HUES6 (cell line): ENCODE measurements around the gene SV2B.

Source experiments
- H3K27ac ChIP-seq: 2 replicates; pipeline ENCODE4 v1.7.0; 2013; ENCODE audit warnings: low read depth, mild to moderate bottlenecking, low read length, inconsistent platforms
- H3K27me3 ChIP-seq: 2 replicates; pipeline ENCODE4 v1.6.1; 2013; ENCODE audit warnings: low read length; ENCODE audit not compliant: control insufficient read depth, insufficient read depth
- H3K36me3 ChIP-seq: 2 replicates; pipeline ENCODE4 v1.6.1; 2013; ENCODE audit warnings: low read length; ENCODE audit not compliant: control insufficient read depth, insufficient read depth
- H3K4me1 ChIP-seq: 2 replicates; pipeline ENCODE4 v1.6.1; 2013; ENCODE audit warnings: low read length; ENCODE audit not compliant: control insufficient read depth, insufficient read depth
- H3K4me3 ChIP-seq: 2 replicates; pipeline ENCODE4 v1.5.1; 2013; ENCODE audit warnings: low read depth, low read length
- H3K9ac ChIP-seq: one replicate; pipeline ENCODE4 v1.6.1; 2013; ENCODE audit warnings: mild to moderate bottlenecking, low read length
- H3K9me3 ChIP-seq: 2 replicates; pipeline ENCODE4 v1.6.1; 2013; ENCODE audit warnings: low read depth, low read length; ENCODE audit not compliant: control insufficient read depth, insufficient read depth

SV2B gene

GRCh38 chr15:91265416-91265940 lies 165.4 kb downstream of the SV2B start:
- Histone ChIP-seq H3K9ac (no peak overlapping the region), H3K27me3 (peaks cover 17% of the 10 kb centered on the region), H3K4me3 (no peak overlapping the region), H3K9me3 (no peaks in the 10 kb centered on the region), H3K36me3 (no peaks in the 10 kb centered on the region), H3K4me1 (no peaks in the 10 kb centered on the region), H3K27ac (no peak overlapping the region)

GRCh38 chr15:91268510-91268909 lies 168.5 kb downstream of the SV2B start:
- H3K4me1 ChIP-seq: no peaks in the 10 kb centered on the region
- H3K9ac ChIP-seq: no peak overlapping the region
- H3K27ac ChIP-seq: no peak overlapping the region
- H3K36me3 ChIP-seq: no peaks in the 10 kb centered on the region
- peaks cover 28% of the 10 kb centered on the region for H3K27me3 ChIP-seq
- H3K4me3 ChIP-seq: no peak overlapping the region
- no peaks in the 10 kb centered on the region for H3K9me3 ChIP-seq

- Histone ChIP-seq H3K27ac (no peak overlapping the region), H3K9me3 (no peaks in the 10 kb centered on the region), H3K4me3 (no peak overlapping the region)
Measured at GRCh38 chr15:91270747-91271146, 170.7 kb downstream of the SV2B start.

GRCh38 chr15:91271565-91272153 lies 171.6 kb downstream of the SV2B start:
- no peak overlapping the region for H3K9ac ChIP-seq
- peaks cover 25% of the 10 kb centered on the region for H3K27me3 ChIP-seq
- no peak overlapping the region for H3K27ac ChIP-seq
- H3K36me3 ChIP-seq: no peaks in the 10 kb centered on the region
- H3K9me3 ChIP-seq: no peaks in the 10 kb centered on the region
- no peaks in the 10 kb centered on the region for H3K4me1 ChIP-seq
- H3K4me3 ChIP-seq: no peak overlapping the region

More at GRCh38 chr15:91270747-91271146, 170.7 kb downstream of the SV2B start:
- H3K27me3 ChIP-seq: peaks cover 25% of the 10 kb centered on the region
- H3K9ac ChIP-seq: no peak overlapping the region
- H3K36me3 ChIP-seq: no peaks in the 10 kb centered on the region
- H3K4me1 ChIP-seq: no peaks in the 10 kb centered on the region

- no peak overlapping the region for H3K27ac ChIP-seq
- H3K4me3 ChIP-seq: no peak overlapping the region
- H3K4me1 ChIP-seq: no peaks in the 10 kb centered on the region
- H3K27me3 ChIP-seq: peaks cover 11% of the 10 kb centered on the region
- H3K36me3 ChIP-seq: no peaks in the 10 kb centered on the region
- no peaks in the 10 kb centered on the region for H3K9me3 ChIP-seq
- no peak overlapping the region for H3K9ac ChIP-seq
Measured at GRCh38 chr15:91275844-91276243, 175.8 kb downstream of the SV2B start.

GRCh38 chr15:91278951-91279350 lies 178.9 kb downstream of the SV2B start:
- Histone ChIP-seq H3K4me1 (no peaks in the 10 kb centered on the region), H3K36me3 (no peaks in the 10 kb centered on the region), H3K27me3 (0 out of 2 replicates have a peak, but pooled peaks cover 2% of the 10 kb centered on the region), H3K9me3 (no peaks in the 10 kb centered on the region), H3K4me3 (no peak overlapping the region), H3K9ac (no peak overlapping the region), H3K27ac (no peak overlapping the region)

- H3K9me3 ChIP-seq: no peaks in the 10 kb centered on the region
- H3K27me3 ChIP-seq: 0 out of 2 replicates have a peak, but pooled peaks cover 2% of the 10 kb centered on the region
- H3K36me3 ChIP-seq: no peaks in the 10 kb centered on the region
- no peak overlapping the region for H3K4me3 ChIP-seq
- H3K4me1 ChIP-seq: no peaks in the 10 kb centered on the region
- no peak overlapping the region for H3K27ac ChIP-seq
- H3K9ac ChIP-seq: no peak overlapping the region
Measured at GRCh38 chr15:91279486-91279885, 179.4 kb downstream of the SV2B start.

GRCh38 chr15:91281947-91282346 lies 181.9 kb downstream of the SV2B start:
- H3K4me1 ChIP-seq: no peaks in the 10 kb centered on the region

GRCh38 chr15:91282486-91282885 lies 182.4 kb downstream of the SV2B start:
- peaks cover 2% of the 10 kb centered on the region; the same call in 1 of the 2 replicates for H3K27me3 ChIP-seq
- no peak overlapping the region for H3K9ac ChIP-seq
- H3K36me3 ChIP-seq: no peaks in the 10 kb centered on the region
- no peak overlapping the region for H3K4me3 ChIP-seq
- H3K27ac ChIP-seq: no peak overlapping the region
- no peaks in the 10 kb centered on the region for H3K4me1 ChIP-seq
- H3K9me3 ChIP-seq: no peaks in the 10 kb centered on the region

More at GRCh38 chr15:91281947-91282346, 181.9 kb downstream of the SV2B start:
- Histone ChIP-seq H3K9me3 (no peaks in the 10 kb centered on the region), H3K9ac (no peak overlapping the region), H3K27me3 (peaks cover 2% of the 10 kb centered on the region; the same call in 1 of the 2 replicates), H3K27ac (no peak overlapping the region), H3K4me3 (no peak overlapping the region), H3K36me3 (no peaks in the 10 kb centered on the region)

GRCh38 chr15:91283155-91283554 lies 183.1 kb downstream of the SV2B start:
- H3K36me3 ChIP-seq: no peaks in the 10 kb centered on the region
- no peak overlapping the region for H3K27ac ChIP-seq
- no peak overlapping the region for H3K9ac ChIP-seq
- H3K9me3 ChIP-seq: no peaks in the 10 kb centered on the region
- peaks cover 2% of the 10 kb centered on the region; the same call in 1 of the 2 replicates for H3K27me3 ChIP-seq
- no peaks in the 10 kb centered on the region for H3K4me1 ChIP-seq
- no peak overlapping the region for H3K4me3 ChIP-seq

- Histone ChIP-seq H3K27me3 (peaks cover 2% of the 10 kb centered on the region; the same call in 1 of the 2 replicates), H3K9me3 (no peaks in the 10 kb centered on the region), H3K4me3 (no peak overlapping the region), H3K9ac (no peak overlapping the region), H3K27ac (no peak overlapping the region), H3K4me1 (no peaks in the 10 kb centered on the region), H3K36me3 (no peaks in the 10 kb centered on the region)
Measured at GRCh38 chr15:91284758-91285466, 184.9 kb downstream of the SV2B start.
